MCF 10A (cell line): Measurements from ENCODE around the gene FRAS1. TPM values are rescaled to one million over a fixed set of nuclear protein-coding genes. Genes with fewer than 3 reads are reported as not detected.
"Not testable (repeated sequence)": the region's sequence is repeated elsewhere in the genome, so short reads cannot be mapped to it uniquely, and the experiment has no call there.

Experiments used
- BruUV-seq: library from RNA; stranded (reverse); fragments of 400-500 nt; replicated peaks from 2 replicates; lab custom pipeline; 2021; lab: Mats Ljungman, UMichigan
- CTCF ChIA-PET: fragments of 300-600 bp; sonication (Branson Sonifier 250); formaldehyde crosslinking; extraction: SDS; loops from one replicate; lab custom pipeline; 2021; ENCODE audit warnings: antibody characterized with exemption, inconsistent platforms; lab: Yijun Ruan, JAX
- POLR2A ChIA-PET: fragments of 300-600, 350-650 bp; sonication (Branson Sonifier 250); formaldehyde crosslinking; extraction: SDS; loops from one replicate; lab custom pipeline; 2020; ENCODE audit warnings: antibody characterized with exemption, inconsistent platforms; lab: Yijun Ruan, JAX
- DNase-seq: peaks from one replicate; pipeline ENCODE4 v3.0.0-alpha.2; 2018; ENCODE audit not compliant: unreplicated experiment
- H3K27ac Mint-ChIP-seq: one replicate; pipeline ENCODE4 v1.8.0; 2022; ENCODE audit warnings: mild to moderate bottlenecking, low read depth, mixed read lengths; ENCODE audit not compliant: unreplicated experiment
- H3K27me3 Mint-ChIP-seq: one replicate; pipeline ENCODE4 v1.8.0; 2022; ENCODE audit warnings: mixed read lengths; ENCODE audit not compliant: insufficient read depth, unreplicated experiment
- H3K36me3 Mint-ChIP-seq: one replicate; pipeline ENCODE4 v1.8.0; 2022; ENCODE audit warnings: mild to moderate bottlenecking, moderate library complexity, mixed read lengths; ENCODE audit not compliant: insufficient read depth, unreplicated experiment
- H3K4me1 Mint-ChIP-seq: one replicate; pipeline ENCODE4 v1.8.0; 2022; ENCODE audit warnings: mixed read lengths; ENCODE audit not compliant: insufficient read depth, unreplicated experiment
- H3K4me3 Mint-ChIP-seq: one replicate; pipeline ENCODE4 v1.8.0; 2022; ENCODE audit warnings: mild to moderate bottlenecking, moderate library complexity, mixed read lengths; ENCODE audit not compliant: unreplicated experiment
- H3K9me3 Mint-ChIP-seq: one replicate; pipeline ENCODE4 v1.8.0; 2022; ENCODE audit warnings: mixed read lengths; ENCODE audit not compliant: unreplicated experiment
- intact Hi-C: fragments of 100-400 bp; cut with micrococcal nuclease; formaldehyde crosslinking; loops from 2 replicates; pipeline ENCODE4 v1.14.1; 2022
- total RNA-seq: library from RNA; stranded (reverse); gene quantifications from 2 replicates; pipeline ENCODE4 v1.2.3, GENCODE V29; 2022
- TF ChIP-seq, protein P1 (sequence below): fragments of 200-600 bp; IDR thresholded peaks from one replicate; pipeline ENCODE4 v1.8.0; 2022; ENCODE audit warnings: antibody characterized with exemption, mild to moderate bottlenecking; ENCODE audit not compliant: unreplicated experiment

FRAS1 gene
- total RNA-seq, 1 experiment from 2014 or later, result 2.0 TPM

- ChIA-PET POLR2A (no interaction called here), CTCF (interaction anchor here (0.8 kb wide), 1 partner anchor 217 kb away, joined by 3 read pairs; no protein-coding TSS in a partner anchor)
- Mint-ChIP-seq H3K36me3 (no peaks in the 10 kb centered on the region), H3K4me3 (no peak overlapping the region), H3K9me3 (no peaks in the 10 kb centered on the region), H3K4me1 (peaks cover 33% of the 10 kb centered on the region), H3K27me3 (no peaks in the 10 kb centered on the region), H3K27ac (no peak overlapping the region)
- intact Hi-C loops, result no loop called here
- no peak for DNase-seq
- TF ChIP-seq, protein P1, sequence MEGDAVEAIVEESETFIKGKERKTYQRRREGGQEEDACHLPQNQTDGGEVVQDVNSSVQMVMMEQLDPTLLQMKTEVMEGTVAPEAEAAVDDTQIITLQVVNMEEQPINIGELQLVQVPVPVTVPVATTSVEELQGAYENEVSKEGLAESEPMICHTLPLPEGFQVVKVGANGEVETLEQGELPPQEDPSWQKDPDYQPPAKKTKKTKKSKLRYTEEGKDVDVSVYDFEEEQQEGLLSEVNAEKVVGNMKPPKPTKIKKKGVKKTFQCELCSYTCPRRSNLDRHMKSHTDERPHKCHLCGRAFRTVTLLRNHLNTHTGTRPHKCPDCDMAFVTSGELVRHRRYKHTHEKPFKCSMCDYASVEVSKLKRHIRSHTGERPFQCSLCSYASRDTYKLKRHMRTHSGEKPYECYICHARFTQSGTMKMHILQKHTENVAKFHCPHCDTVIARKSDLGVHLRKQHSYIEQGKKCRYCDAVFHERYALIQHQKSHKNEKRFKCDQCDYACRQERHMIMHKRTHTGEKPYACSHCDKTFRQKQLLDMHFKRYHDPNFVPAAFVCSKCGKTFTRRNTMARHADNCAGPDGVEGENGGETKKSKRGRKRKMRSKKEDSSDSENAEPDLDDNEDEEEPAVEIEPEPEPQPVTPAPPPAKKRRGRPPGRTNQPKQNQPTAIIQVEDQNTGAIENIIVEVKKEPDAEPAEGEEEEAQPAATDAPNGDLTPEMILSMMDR, result no peak
- BruUV-seq, result no TSS peak
Measured at GRCh38 chr4:78296261-78296660, 239.1 kb downstream of the FRAS1 start.

- TF ChIP-seq, protein P1, result no peak
- CTCF ChIA-PET, result interaction anchor here (0.6 to 1.0 kb wide), 3 partner anchors 216 to 757 kb away, joined by 3 read pairs; no protein-coding TSS in a partner anchor
- DNase-seq, result no peak
- intact Hi-C loops, result no loop called here
- POLR2A ChIA-PET, result interaction anchor here (0.6 kb wide), 1 partner anchor 14 kb away, joined by 3 read pairs; no protein-coding TSS in a partner anchor
- H3K9me3 Mint-ChIP-seq, result no peaks in the 10 kb centered on the region
- BruUV-seq, result no TSS peak
- H3K4me1 Mint-ChIP-seq, result peaks cover 33% of the 10 kb centered on the region
- no peaks in the 10 kb centered on the region for H3K36me3 Mint-ChIP-seq
- no peak overlapping the region for H3K4me3 Mint-ChIP-seq
- no peak overlapping the region for H3K27ac Mint-ChIP-seq
- no peaks in the 10 kb centered on the region for H3K27me3 Mint-ChIP-seq
Measured at GRCh38 chr4:78297116-78297800, 240.1 kb downstream of the FRAS1 start.

GRCh38 chr4:78298618-78299017 is 241.5 kb downstream of the FRAS1 start:
- DNase-seq, result peak; percentile 8
- Mint-ChIP-seq H3K4me1 (peaks cover 23% of the 10 kb centered on the region), H3K36me3 (no peaks in the 10 kb centered on the region), H3K4me3 (no peak overlapping the region), H3K27ac (no peak overlapping the region), H3K9me3 (no peaks in the 10 kb centered on the region), H3K27me3 (no peaks in the 10 kb centered on the region)
- intact Hi-C loops, result no loop called here
- no TSS peak for BruUV-seq
- TF ChIP-seq, protein P1, result no peak
- CTCF ChIA-PET, result interaction anchor here (0.7 kb wide), 1 partner anchor 308 kb away, joined by 3 read pairs; no protein-coding TSS in a partner anchor
- POLR2A ChIA-PET, result no interaction called here

DNA sequence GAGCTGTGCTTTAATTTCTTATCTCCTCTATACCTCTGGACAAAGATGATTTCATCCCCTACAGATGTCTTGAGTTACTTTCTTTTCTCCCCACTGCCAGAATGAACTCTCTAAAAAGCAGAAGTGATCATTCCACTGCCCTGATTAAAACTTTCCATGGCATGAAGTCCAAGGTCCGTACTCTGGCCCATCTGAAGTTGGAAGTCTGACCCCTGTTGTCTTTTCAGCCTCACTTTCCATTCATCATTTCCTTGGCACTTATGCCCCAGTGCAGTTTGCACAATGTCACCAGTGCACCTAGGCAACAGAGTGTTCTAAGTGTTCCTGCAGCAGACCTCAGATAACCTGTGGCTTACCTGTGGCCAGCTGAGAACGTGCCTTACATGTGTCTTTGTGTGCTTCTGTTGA is 242.4 kb downstream of the FRAS1 start:
- intact Hi-C loops, result no loop called here
- ChIA-PET CTCF (no interaction called here), POLR2A (no interaction called here)
- no TSS peak for BruUV-seq
- Mint-ChIP-seq H3K4me1 (peaks cover 17% of the 10 kb centered on the region), H3K9me3 (no peaks in the 10 kb centered on the region), H3K27ac (no peak overlapping the region), H3K27me3 (no peaks in the 10 kb centered on the region), H3K36me3 (no peaks in the 10 kb centered on the region), H3K4me3 (no peak overlapping the region)
- TF ChIP-seq, protein P1, result no peak
- DNase-seq, result no peak

- H3K27me3 Mint-ChIP-seq, BruUV-seq, H3K27ac Mint-ChIP-seq, H3K36me3 Mint-ChIP-seq, H3K9me3 Mint-ChIP-seq, H3K4me3 Mint-ChIP-seq, POLR2A ChIA-PET, DNase-seq, intact Hi-C loops, H3K4me1 Mint-ChIP-seq: not testable (repeated sequence)
- CTCF ChIA-PET, result interaction anchor here (0.6 kb wide), 1 partner anchor 55 kb away, joined by 4 read pairs; no protein-coding TSS in a partner anchor
Measured at GRCh38 chr4:78307263-78307662, 250.1 kb downstream of the FRAS1 start.
